Activated gamma-delta T cell treated with Interleukin-2 at 50 U/mL for 16 hours (primary cell): ENCODE measurements around the gene FOXP1.

ENCODE experiments used
- DNase-seq: peaks from one replicate; pipeline ENCODE4 v3.0.0-alpha.2; 2020

The FOXP1 gene

DNA sequence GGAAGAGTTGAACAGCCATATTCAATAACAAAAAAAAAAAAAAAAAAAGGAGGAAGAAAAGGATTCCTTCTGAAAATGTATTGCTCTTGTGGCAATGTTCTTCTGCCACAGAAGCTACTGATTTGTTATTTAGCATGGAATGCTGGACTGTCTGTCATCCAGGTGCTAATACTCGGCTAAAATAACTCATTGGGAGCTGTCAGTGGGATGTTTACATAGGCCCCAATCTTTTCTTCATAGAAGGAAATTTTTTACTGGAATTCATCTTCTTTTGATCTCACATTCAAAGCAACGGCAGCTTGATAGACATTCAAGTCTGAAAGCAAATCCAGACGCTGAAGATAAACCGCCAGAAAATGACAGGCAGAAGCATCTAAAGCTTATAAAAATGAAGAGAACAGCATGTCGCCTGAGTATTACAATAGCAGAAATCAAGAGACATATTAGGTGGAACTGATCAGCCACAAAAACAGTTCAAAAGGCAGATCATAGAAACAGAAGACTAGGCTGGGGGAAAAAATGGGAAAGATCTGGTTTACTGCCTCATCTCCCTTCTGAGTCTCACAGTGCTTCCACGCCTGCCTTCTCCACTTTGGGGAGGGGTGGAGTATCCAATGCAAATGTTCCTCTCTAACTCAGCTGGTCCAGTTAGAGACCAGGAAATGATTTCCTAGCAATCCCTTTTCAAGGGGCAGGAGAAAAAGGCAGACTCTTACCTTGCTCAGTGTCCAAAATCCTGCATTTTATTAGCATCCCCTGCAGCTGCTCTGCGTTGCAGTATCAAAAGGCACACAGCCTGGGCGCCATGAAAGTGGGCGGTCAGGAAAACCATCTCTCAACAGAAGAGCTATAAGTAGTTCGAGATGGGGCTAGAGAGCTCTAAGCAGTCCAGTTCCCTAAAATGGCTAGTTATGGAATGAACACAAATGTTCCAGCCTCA, 451.9 kb downstream of the FOXP1 start:
- DNase-seq = no peak

DNA sequence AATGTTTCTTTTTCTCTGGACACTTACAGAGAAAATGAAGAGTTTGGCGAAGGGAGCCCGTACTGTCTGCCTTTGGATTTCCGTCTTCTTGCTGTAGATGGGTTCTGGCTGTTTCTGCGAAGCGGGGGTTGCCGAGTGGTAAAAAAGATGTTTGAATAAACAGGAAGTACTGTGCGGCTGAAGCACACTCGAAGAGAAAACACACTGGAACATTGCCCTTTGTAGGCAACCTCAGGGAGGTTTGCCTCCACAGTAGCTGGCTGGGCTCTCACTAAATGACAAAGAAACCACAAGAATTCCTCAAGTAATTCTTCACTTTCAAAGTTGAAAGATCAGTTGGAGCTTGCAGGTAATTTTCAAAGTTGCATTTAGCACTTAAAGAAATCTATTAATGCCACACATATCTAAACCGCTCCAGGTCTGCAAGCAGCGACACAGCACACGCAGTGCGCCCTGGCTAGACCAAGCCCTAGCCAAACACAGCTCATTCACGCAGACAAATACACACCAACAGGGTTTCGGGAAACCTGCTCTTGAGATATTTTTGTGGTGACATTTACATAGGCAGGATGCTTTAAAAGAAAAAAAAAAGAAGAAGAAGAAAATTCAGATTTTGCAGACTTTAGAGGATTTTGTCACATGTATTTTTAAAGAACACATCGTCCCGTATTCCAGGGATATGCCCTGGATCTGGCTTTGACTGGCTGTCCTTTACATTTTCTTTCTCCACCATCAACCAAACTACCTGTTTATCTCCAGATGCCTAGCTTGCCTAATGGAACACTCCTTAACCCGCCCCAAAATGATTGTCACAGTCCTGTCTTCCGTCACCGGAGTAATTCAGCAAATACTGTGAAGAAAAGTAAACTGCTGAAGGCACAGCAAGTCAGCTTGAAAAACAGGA, 452.8 kb downstream of the FOXP1 start:
- DNase-seq = peak; percentile 73

DNA sequence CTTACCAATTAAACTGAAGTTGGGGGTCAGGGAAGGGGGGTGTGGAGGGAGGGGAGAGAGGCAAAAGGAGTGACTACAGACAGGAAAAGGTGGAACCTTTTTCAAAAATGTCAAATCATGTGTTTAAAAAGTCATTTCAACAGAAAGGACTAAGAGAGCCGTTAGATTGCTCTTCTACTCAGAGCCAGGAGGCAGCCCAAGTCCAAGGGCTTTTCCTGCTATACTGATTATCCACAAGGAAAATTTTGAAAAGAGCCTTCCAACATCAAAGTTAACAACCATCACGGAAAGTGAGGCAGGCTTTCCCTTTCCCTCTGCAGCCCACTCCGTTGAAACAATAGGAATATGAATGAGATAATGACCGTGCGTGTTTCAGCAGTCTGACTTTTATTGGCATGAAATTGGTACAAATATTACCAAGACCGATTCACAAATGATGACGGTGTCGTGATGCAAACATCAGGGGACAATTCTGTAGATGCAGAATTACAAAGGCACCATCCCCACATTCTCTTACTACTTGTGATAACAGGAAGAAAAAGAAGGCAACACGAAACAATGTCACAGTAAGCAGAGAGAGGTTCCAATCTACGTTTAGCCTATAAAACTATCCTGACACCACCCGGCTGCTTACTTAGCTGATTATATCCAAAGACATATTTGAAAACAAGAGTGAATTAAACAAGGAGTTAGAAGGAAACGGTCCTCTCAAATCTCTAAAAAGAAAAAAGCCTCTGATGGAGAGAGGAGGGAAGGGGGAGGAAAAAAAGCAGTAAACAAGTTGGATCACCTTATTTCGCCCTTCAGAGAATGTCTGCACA, 453.7 kb downstream of the FOXP1 start:
- no peak for DNase-seq

DNA sequence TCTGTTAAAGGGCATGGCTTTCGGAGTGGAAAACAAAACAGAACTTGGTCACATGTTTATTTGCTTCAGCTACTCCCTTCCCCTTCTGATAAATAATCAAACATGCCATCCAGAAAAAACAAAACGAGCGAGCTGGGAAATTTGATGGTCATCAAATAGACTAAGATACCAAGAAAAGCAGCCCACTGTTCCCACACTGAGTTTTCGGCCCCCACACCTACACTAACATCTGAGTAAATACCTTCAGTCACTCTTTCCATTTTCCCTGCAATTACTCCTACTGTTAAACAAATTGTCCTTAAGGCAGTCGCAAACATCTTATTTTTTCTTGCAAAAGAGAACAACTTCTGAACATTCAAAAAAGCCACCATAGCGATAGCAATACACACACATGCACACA, 454.6 kb downstream of the FOXP1 start:
- DNase-seq = no peak

DNA sequence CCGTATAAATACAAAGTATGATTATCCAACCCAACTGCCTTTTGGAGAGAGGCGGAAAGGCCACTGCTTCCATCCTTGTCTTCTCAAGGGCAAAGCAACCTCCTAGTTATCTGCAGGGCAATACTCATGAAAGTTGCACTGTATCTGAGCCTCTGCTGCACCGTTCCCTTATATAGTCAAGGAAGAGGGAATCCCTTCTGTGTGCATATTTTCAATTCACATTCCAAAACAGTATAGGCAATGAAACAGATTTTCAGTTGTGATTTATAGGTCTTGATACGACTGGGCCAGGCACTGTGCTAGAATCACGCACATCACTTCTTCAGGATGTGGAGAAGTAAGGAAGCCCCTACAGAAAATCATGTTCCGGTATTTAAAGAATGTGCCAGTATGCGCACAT, 455.7 kb downstream of the FOXP1 start:
- no peak for DNase-seq

DNA sequence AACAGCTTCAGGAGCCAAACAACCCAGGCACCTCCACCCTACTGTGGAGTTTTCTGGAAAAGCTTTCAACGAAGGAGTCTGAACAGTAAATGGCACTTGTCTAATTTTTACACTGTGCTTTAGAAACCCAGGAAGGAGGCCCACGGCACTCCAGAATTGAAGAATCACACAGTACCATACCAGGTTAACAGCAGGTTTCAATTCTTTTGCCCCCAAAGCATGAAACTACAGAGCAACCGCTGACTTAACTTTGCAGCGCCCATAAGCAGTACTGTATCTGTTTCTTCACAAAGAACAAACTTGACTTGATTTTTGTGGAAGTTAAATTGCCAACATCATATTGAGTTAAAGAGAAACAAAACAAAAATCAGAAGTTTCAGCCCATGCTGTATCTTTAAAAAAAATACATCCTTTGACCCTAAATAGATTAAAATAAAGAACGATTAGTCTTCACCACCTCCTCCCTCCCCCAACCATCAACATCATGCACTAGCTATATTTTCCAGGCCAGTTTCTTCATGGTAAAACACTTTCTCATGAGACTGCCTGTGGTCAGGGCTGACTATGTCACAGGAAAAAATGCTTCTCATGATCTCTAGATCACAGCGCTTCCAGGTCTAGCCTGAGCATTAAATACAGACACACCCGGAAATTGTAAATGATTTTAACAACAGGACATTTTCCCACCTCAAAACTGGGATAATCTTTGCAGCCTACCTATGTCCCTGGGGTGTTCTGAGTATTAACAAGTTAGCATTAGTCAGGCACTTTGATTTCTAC, 456.3 kb downstream of the FOXP1 start:
- DNase-seq = no peak

DNA sequence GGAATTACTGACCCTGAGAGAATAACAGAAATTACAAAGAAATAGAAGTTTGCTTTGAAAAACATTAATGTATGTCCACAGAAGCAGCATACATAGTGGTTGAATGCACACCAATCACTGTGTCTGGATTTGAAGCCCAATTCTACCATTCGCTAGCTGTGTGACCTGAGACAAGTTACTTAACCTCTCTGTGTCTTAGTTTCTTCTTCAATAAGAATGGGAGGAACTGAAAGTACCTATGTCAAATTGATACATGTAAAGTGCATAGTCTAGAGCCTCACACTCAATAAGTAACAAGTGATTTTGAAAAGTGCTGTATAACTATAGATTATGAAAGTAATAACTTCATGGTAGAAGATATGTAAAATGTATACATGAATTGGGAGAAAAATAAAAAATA, 457.8 kb downstream of the FOXP1 start:
- no peak for DNase-seq

DNA sequence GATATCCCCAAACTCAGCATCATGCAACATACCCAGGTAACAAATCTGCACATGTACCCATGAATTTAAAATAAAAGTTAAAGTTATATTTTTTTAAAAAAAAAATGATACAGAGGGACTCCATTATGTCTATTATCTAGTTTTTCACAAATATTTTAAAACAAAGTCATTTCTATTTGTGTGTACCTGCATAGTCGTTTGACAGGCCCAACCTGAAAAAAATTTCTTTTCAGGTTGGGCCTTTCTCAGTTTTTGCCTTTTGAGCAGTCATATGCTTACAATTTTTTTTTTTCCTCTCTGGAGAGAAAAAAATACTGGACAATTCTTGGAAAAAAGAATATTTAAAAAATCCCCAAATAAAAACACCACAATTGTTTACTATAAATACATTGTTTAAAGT, 459.5 kb downstream of the FOXP1 start:
- no peak for DNase-seq

DNA sequence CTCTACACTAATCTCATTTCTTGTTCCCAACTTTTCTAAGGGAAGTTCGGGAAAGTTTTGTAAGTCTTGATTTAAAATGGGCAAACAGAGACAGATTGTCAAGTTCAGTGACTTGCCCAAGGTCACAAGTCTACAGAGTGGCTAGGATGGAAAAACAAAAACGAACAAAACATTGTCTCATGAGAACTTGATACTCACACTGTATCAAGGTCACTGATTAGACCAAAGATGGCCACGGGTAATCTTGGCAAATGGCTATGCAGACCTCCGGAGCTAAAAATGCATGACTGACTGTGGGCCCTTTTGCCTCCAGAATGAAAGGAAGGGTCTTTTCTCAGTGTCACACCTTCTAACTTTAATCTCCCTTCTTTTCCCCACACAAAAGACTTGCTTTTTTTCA, 460.9 kb downstream of the FOXP1 start:
- DNase-seq = no peak

DNA sequence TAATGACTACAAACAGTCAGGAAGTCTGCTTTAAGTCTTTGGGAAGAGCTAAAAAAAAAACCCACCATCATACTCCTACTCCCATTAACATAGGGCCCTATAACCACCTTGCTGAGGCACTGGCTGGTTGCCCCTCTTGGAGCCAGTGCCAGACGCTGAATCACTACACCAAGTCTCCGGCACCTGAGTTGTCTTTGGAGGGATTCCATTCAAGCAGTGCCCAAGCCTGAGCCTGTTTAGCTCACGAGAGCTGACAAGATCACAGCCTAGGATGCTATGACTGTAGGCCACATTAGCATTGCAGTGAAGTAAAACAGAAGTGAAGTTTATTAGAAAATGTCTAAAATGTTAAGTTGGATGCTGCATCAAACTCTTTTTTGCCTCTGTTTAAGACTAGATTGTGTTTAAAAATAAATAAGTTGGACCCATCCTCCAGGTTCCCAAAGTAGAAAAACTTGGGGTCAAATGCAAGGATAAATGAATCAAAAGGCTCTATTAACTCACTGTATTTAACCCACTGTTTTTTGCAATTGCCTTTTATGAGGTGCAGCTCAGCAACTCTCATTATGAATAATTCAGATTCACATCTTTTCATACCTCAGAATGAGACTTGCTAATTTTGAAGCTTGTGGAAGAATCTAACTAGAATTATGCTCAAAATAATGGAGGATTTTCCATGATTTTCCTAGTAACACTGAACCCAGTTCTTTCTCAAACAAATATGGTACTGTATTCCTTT, 461.9 kb downstream of the FOXP1 start:
- DNase-seq = no peak

DNA sequence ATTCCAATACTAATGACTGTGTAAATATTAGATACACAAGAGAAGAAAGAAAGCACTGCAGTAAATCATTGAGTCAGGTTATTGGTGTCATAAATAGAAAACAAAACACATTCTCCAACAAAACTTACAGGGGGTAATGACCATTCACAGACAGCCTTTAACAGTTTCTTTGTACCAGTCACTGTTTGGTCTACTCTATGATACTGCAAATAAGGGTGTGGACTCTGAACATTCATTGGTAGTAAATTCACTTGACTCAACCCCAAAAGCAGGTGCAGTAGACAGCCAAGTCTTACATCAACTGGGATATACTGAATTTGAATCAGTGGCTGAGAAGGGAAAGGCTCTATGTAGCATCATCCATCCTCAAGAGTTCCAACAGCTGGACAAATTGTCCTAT, 463.5 kb downstream of the FOXP1 start:
- DNase-seq = no peak

DNA sequence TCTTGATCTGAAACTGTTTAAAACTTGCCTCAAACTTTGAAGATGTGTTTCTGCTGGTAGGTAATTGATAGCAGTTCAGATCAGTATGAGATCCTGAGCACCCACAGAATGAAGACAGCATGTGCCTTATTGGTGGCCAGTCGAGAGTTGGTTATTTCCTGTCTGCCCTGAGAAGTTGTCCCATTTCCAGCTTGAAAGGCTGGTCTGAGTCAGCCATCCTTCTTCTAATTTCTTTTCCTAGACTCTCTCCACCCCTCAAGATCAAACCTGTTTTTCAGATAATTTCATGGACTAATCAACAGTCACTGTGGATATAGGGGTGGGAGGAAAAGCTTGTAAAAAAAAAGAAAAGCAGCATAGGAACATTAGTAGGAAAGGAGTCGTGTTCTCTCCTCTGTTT, 464.4 kb downstream of the FOXP1 start:
- DNase-seq = no peak

DNA sequence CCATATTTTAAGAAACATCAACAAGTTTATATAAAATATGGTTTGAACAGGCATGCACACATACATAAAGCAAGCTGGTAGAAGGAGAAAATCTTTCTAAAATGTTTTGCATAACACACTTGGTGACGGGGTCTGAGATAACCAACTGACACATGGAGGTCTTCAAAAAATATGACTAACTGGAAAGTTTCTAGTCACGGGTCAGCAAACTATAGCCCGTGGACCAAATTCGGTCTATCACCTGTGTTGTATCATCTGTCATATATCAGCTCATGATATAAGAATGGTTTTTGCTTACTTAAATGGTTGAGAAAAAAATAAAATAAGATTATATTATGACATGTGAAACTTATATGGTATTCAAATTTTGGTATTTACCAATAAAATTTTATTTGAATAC, 465.1 kb downstream of the FOXP1 start:
- DNase-seq = no peak

DNA sequence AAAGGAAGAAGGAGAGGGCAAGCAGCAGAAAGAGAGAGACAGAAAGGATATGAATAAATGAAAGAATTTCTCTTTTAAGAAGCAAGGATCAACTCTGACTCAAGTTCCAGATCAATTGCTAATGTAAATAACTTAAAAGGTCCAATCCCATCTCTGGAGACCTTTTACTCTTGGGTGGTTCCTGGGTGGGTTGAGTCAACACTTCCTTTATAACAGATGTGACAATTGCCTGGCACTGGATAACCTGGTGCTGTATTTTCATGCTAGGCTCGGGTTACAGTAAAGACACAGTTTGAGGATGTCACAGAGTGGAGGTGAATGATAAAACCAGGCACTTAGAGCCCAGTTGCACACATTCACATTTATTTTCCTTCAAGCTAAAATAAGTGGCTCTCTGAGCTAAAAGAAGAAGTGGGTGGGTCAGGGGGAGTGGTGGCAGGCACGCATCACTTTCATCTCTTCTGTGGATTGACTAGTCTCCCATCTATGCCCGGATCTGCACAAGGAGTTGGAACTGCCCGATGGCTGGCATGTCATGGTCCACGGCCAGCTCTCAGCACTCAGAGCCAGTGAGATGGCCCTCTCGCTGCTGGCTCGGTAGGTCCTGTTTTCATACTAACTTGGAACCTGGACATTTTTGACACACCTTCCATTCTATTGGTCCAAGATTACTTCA, 465.8 kb downstream of the FOXP1 start:
- no peak for DNase-seq

DNA sequence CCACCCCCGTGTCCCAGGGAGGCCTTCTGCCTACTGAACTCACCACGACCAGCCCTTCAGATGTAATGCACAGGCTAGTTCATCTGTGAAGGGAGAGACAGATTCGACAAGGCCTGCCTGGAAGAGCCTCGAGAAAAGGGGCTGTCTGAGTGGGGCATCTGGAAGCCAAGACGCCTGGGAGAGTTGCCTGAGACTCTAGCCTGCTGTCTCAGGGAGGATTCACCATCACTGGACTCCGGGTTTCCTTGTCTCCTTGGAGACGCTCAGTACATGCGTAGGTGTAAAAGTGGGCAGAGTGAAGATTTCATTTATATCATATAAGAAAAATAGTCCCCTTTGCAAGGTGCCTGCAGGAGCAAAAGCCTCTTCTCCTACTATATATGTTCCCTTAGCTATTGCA, 468.9 kb downstream of the FOXP1 start:
- DNase-seq = no peak

DNA sequence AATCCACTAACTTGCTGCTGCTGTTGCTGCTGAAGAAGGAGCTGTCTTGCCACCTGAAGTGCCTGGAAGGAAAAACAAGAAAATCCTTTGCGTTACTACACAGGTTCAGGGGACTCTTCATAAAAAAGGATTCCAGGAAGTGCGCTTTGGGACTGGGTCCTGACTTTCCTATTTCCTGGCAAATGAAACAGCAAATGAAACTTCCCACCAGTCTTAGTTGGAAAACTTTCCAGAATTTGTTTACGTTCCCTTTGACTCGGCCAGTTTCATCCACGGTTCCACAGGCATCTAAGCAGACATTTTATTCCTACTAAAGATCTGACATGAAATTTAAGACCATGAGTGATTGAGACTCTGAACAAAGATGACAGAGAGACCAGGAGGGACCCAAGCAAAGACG, 471.0 kb downstream of the FOXP1 start:
- no peak for DNase-seq

DNA sequence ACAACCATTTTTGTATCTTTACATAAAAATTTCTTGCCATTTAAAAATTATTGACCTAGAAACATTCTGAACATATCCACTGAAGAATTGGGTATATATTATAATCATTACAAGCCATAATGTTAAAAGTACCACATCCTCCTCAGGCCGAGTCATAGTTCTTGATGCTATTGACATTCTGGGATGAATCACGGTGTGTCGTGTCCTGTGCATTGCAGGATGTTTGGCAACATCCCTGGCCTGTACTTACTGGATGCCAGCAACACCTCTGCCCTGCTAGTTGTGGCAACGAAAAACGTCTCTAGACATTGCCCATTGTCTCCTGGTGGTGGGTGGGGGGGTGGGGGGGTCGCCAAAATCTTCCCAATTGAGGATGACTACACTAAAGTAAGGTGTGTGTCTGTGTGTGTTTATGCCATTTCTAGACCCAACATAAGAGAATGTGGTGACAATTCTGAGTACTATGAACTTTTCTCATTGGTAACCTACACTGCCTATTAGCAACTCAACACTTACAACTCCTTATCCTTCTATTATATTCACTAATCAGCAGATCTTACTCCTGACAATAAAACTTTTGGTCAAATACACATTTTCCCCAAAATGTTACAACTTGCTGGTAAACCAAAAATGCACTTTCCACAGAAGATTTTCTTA, 471.6 kb downstream of the FOXP1 start:
- DNase-seq = no peak

DNA sequence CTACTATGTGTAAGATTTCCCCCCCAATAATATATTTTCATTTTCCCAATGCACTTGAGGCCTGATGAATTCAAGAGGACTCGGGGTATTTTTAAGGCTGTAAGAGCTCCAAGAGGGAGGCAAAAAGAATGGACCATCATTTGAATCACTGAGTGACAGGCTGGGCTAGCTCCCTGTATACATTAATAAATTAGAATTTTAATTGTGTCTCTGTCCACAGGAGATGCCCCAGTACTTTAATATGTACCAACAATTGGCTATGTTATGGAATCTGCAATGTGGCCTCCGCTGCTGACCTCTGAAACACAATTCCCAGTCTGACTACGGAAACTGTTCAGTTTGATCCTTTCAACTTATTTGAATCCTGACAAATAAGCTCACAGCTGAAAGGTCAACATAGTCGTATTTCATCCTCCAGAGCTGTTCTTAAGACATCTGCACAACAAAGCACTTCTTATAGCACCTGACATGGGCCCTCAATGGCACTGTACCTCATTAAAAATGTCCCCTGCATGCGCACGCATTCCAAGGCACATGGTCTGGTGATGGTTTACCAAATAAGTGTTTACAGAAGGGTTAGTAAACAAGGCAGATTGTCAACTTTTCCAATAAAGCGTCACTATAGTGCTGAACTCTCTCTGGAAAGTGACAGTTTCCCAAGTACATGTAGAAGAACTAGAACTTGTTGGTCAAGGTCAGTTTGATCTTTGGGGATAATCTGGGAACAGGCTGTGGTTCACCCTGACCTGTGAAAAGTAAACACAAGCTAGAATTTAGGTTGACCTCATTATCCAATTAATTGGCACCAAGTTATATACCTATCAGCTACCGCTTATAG, 472.9 kb downstream of the FOXP1 start:
- no peak for DNase-seq

DNA sequence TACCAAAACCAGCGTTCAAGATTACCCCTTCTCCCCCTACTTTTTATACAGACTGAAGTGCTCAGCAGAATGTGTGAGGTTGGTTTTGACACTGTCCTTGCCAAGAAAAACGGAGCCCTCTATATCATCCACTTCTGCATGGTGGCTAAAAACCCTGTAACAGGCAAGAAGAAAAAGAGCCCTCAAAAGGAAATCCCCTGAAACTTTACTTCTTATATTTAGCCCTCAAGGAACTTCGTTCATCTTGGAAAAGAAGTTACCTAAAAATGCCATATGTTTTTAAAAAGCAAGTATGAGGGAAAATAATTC, 473.6 kb downstream of the FOXP1 start:
- DNase-seq = no peak
